NCI-H1417 (cell line): ENCODE data around the gene NXN.
A peak's percentile ranks its signal among the peaks of the same experiment; 100 is the strongest.
"Not testable (repeated sequence)": the region's sequence is repeated elsewhere in the genome, so short reads cannot be mapped to it uniquely, and the experiment has no call there.

Source experiments
- DNase-seq, 3 experiments: peaks; one replicate each; lab custom pipeline; 2025; lab: John Stamatoyannopoulos, UW

NXN gene

DNA sequence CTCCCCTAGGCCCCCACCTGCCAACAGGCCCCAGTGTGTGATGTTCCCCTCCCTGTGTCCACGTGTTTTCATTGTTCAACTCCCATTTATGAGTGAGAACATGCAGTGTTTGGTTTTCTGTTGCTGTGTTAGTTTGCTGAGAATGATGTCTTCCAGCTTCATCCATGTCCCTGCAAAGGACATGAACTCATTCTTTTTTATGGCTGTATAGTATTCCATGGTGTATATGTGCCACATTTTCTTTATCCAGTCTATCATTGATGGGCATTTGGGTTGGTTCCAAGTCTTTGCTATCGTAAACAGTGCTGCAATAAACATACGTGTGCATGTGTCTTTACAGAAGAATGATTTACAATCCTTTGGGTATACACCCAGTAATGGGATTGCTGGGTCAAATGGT lies 150.0 kb downstream of the NXN start:
- DNase-seq, result not testable (repeated sequence)

DNA sequence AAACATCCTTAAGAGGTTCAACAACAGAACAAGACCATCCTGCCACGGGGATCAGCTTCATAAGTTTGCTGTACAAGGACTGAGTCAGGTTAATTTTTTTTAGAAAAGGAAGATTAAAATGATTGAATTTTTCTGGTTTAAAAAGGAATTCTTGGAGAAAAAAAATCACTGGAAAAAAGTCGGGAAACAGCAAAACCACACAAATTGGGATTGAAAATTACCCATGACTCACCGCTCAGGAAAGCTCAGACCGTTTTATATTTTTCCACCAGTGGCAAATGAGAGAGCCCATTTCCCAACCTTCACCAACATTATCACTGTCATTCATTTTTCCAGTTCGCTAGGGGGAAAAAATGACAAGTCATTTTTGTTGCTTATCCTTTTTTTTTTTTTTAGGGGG lies 150.8 kb downstream of the NXN start:
- no peak for DNase-seq

DNA sequence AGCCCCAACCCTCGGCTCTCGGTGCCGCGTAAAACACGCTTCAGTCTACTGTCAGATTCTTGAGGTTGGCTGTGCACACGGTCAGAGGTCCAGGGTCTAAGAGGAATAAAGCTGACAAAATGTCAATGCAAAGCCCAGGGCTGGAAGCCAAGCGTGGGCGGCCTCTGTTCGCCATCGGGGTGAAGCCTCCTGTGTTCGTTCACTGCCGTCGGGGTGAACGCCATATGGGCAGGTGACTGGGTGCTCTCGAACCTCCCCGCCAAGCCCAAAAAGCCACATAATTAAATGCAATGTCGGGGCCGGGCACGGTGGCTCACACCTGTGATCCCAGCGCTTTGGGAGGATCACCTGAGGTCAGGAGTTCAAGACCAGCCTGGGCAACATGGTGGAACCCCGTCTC lies 152.8 kb downstream of the NXN start:
- DNase-seq, result no peak

DNA sequence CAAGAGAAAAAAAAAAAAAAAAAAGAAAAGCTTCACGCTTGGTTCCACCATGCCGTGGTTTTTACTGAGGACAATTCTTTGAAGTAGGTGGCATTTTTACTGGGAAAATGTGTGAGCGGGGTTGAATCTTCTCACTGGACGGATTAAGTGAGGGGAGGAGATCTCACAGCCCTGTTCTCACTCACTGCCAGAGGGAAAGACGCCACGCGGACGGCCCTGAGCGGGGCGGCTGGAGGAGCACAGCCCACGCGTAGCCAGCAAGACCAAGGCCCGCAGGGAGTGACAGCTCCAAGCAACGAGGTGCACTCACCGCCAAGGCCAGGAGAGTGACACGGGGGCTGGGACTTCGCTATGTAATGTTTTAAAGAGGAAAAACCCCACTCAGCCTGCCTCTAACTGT lies 154.4 kb downstream of the NXN start:
- no peak for DNase-seq

DNA sequence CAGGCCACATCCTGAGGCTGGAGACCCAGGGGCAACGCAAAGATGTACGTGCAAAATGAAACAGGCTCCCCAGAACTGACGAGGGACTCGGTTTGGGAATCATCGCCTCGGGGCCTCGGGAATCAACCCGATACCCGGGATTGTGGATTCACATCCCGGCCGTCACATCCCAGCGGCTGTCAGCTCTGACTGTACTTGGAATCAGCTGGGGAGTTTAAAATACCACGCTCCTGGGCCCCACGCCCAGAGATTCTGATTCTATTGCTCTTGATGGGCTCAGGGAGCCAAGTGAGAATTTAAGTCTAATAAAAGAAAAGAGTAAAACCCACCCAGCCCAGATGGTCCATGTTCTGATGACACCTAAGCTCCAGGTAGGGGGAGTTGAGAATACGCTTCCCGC lies 155.2 kb downstream of the NXN start:
- no peak for DNase-seq

DNA sequence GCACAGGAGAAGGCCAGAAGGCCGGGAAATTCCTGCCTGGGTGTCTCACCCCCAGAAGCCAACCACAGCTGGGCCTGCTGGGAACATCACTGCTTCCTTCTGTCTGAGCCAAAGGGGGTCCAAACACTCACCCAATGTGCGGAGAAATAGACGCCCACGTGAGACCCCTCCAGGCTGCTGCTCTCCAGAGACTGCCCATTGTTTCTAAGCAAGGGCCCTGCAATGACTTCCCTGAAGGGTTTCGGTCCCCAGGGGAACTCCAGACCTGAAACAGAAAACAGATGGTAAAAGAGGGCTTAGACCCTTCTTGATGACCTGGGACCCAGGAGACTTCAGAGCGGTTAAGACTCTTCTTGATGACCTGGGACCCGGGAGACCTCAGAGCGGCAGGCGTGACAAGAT lies 156.1 kb downstream of the NXN start:
- DNase-seq, result no peak

DNA sequence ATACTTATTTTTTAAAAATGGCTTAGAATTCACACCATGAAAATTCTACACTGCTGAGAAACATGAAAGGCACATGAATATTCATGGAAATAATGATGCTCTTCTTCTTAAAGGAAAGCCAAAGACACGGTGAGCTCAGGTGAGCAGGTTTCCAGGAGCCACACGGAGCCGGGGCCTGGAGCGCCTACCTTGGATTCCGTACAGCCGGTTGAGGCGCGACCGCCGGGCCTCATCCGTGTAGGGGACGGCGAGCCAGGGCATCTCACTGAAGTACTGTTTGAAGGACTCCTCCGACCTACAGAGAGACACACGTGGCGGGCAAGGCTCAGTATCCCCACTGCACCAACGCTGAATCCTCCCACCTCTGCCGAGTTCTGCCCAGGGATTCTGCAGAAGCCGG lies 160.3 kb downstream of the NXN start:
- no peak for DNase-seq

DNA sequence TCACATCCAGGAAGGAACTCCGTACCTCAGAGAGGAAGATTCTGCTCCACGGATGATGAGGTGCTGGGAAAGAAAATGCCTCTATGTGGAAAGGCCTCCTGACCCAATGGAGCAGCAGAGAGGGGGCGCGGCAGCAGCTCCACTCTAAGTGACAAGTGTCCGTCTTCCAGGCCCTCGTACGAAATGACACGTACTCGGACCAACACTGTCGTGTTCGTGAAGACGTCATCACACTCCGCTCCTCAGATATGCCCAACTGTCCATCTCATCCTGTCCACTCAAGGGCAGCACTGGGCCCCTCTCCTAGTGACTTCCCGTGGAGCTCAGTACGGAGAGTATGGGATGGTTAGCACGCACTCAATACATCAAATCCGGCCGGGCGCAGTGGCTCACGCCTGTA lies 165.2 kb downstream of the NXN start:
- no peak for DNase-seq

DNA sequence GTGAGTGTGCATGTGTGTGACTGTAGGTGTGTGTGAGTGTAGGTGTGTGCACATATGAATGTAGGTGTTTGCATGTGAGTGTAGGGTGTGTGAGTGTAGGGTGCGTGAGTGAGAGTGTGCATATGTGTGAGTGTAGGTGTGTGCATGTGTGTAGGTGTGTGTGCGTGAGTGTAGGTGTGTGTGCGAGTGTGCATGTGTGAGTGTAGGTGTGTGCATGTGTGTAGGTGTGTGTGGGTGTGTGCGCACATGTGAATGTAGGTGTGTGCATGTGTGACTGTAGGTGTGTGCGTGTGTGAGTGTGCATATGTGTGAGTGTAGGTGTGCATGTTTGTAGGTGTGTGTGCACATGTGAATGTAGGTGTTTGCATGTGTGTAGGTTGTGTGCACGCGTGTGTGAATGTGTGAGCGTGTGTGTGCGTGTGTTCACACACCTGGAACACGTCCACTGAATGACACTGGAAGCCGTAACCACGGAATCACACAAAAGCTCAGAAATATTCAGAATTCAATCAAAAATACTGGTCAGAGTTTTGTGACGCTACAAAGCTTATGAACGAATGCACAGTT lies 166.9 kb downstream of the NXN start:
- DNase-seq, result no peak

DNA sequence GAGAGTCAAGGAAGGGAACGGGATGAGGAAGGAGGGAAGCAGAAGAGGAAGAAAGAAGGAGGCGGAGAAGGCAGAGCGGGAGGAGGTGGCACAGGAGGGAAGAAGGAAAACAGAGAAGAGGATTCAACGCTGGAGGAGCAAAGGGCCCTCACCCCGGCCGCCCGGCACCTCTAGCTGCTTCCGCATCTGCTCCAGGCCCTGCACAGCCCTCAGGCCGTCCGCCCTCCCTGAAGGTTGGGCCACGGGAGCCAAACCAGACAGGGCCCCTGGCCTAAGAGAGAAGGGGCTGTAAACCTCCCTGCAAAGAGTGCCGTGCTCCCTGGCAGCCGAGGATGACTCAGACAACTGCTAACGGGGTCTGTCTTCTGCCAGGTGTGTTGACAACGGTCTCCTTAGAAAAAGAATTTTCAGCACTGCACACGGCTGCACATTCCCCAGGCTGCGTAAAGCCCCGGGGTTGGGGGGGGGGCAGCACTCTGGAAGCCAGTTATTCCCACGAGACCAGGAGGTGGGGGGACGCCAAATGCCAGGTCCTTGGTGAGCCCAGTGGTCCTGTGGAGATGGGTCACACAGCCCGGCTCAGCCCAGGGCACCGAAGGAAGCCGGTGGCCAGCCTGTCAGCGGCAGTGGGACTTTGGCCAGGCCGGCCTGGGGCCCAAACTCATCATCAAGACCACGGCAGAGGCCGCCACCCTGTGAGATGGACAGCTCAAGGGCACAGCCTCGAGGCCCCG lies 168.4 kb downstream of the NXN start:
- DNase-seq, result no peak

DNA sequence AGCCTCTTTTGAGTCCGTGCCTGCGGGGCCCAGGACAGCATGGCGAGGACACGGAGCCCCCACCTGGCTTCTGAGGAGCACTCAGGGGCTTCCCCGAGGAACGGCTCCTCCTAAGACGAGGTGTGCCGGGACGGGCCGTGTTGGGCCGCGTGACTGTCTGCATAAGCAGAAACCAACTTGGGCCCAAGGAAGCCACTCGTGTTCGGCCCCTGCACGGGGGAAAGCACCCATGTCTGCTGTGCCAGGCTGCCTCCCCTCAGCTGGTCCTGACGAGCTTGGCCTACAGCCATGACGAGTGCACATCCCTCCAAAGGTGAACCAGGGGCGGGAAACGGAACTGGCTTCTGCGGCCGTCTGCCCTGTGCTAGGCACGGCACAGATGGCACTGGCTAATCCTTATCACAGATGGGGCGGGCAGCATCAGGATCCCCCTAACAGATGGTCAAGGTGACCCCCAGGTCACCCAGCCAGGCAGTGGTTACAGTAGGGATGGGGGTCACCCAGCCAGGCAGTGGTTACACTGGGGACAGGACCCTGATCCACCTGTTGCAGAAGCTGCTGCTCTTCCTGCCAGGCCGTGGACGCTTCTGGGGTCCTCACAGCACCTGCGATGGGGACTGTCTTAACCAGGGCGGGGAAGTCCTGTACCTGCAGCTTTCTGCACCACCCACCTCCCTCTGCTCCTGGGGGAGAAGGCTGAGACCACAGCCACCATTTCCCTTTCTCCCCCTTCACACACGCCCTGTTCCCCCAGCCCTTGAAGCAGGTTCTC lies 171.9 kb downstream of the NXN start:
- no peak for DNase-seq

DNA sequence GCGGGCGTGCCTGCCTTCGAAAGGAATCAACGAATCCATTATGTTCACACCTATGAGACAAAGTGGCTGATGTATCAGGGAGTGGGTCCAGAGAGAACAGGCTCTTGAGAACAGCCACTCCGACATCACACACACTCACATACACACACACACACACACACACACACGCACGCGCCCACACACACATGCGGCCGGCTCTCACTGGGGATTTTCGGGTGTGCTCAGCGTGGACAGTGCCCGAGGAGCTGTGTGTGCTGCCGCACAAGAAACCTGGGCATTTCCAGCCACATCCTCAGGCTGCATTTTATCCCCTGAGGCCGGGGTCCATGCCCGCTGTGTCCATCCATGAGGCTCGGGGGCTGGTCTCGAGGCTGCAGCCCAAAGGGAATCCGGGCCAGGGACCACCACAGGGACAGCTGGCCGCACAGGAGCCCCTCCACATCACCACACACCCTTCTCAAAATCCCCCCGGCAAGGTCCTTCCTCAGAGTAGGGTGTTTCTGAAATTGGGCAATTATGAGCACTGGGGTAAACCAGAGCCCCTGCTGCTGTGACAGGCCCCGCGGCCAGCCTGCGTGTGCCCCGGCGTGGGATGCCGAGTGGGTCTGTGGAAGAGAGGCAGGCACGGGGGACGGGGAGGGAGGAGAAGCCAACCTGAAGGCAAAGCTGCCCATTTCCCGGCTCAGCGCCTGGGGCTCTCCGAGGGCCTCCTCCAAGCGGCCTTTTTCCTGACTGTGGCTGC lies 172.6 kb downstream of the NXN start:
- no peak for DNase-seq

DNA sequence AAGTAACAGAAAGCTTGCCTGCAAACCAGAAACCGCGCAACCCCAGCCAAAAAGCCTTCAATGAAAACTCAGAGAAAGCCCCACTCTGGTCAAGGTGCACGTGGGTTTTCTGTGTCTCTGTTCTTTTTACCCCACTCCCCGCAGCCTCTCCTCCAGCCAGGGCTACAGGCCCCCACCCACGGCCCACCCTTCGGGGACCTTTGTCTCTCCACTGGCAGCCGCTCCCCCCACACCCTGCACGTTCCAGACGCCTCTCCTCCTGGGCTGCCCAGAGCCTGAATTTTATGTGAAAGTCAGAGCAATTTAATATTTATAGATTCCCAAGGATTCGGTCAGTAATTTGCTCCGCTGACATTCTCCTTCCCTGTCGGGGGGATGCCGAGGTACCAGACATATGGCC lies 173.2 kb downstream of the NXN start:
- no peak for DNase-seq

DNA sequence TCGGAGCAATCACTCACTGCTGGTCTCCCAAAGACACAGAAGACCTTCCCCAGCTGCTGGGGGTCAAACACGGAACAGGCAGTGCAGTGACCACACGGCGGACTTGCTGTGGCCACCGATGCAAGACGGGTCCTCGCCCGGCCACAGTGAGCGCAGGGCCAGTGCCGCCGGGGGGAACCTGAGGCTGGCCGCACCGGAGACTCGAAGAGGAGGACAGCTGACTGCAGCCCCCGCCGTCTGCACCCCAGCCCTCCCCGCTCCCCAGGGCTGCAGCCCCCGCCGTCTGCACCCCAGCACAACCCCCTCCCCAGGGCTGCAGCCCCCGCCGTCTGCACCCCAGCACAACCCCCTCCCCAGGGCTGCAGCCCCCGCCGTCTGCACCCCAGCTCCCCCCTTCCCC lies 173.7 kb downstream of the NXN start:
- DNase-seq, result not testable (repeated sequence)

DNA sequence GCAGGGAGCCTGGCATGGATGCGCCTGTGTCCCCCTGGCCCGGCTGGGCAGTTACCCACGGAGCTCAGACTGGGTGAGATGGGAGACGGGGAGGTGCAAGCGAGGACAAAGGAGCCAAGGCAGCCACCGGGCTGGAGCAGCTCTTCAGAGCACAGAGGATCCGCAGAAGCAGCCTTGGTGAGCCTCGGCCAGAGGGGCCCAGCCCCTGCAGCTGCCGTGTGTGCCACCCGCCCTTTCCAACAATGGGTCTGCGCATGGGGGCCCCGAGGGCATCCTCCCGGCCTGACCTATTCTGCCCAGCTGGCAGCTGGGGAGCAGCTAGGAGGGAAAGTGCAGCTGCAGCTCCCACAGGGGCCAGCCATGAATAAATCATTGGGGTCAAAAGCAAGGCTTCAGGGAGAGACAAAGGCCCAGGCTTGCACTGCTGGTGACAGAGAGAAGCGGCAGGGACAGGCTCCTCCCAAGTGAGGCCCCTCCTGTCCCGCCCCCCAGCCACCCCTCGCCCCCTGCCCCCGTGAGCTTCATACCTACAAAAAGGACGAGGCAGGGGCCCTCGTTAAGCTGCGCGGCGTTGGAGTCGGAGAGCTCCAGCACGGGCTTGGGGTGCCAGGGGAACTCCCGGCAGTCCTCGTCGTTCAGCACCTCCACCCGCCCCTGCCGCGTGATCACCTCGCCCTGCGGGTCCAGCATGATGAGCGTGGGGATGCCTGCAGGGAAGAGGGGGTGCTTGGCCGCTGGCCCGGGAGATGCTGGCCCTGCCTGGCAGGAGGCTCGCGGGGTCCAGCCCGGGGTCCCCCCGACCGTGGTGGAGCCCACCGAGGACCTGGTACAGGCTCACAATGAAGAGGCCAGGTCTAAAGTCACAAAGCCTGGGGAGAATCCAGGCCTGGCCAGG lies 174.8 kb downstream of the NXN start:
- peak in 2 of 3 experiments; percentile 65 to 80 for DNase-seq

DNA sequence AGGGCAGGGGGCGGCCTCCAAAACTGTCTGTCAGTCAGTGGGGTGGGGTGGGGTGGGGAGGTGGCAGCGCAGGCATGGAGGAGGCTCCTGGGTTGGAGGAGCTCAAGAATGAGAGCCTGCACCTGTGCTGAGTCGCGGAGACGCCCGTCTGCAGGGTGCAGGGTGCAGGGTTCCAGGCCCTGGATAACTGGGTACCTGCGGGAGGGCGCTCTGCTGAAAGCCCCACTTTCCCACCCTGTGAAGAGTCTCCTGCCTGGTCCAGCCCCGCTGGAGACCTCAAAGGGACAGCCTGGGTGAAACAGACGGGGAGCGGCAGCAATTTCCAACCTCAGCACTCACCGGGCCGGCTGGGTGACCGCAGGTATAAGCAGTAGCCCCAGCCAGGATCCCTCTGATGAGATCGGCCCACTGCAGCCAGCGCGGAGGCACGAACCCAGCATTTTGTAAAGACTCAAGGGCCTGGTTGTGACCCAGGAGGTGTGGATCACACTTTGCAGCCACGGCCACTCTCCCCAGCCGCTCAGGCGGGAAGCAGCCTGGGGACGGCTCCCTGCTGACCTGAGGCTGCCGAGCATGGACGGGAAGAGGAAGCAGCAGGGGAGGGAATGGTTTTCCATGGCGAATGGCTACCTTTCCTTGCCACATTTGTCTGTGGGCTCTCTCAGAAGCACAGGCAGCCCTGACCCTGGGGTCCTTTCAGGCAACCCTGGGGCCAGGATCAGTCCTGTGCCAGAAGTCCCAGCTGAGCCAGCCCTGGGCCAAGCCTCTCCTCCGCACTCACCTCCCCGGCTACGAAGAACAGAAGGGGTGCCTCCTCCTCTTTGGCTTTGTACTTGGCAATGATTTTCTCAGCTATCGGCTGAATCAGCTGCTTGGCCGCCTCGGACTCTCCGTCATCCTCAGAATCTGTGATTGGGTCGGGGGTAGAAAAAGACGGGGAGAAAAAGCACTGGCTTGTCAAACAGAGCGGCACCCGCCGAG lies 176.4 kb downstream of the NXN start:
- no peak for DNase-seq

DNA sequence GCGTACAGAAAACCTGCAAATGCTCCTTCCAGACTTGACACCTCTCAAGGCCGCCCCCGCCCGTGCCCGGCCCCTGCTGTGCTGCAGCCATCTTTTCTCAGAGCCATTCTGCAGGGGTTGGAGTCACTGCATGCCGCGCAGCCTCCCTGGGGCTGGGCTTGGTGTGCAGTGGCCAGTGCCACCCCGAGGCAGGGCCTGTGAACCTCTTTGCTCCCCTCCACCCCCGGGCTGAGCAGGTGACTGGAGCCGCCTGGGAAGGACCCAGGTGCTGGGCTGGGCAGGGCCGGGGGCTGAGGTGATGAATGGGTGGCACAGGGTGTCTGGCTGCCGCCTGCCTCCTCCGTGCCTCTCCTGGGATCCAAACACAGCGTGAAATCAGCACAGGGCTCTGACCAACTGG lies 177.1 kb downstream of the NXN start:
- DNase-seq, result no peak

DNA sequence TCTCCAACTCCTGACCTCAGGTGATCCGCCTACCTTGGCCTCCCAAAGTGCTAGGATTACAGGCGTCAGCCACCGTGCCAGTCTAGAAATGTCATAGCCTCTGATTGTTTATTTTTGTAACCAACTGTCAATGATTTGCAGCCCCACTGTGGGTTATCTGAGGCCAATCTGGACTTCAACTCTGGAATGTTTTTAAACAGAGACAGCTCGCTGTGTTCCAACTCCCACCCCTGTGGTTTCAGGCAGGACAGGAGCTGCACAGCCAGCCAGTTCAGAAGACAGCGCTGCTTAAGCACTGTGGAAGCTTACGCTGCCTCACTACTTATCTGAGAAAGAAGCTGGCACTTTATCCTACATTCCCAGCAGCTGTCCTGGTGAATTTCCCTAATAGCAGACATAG lies 177.9 kb downstream of the NXN start:
- no peak for DNase-seq

DNA sequence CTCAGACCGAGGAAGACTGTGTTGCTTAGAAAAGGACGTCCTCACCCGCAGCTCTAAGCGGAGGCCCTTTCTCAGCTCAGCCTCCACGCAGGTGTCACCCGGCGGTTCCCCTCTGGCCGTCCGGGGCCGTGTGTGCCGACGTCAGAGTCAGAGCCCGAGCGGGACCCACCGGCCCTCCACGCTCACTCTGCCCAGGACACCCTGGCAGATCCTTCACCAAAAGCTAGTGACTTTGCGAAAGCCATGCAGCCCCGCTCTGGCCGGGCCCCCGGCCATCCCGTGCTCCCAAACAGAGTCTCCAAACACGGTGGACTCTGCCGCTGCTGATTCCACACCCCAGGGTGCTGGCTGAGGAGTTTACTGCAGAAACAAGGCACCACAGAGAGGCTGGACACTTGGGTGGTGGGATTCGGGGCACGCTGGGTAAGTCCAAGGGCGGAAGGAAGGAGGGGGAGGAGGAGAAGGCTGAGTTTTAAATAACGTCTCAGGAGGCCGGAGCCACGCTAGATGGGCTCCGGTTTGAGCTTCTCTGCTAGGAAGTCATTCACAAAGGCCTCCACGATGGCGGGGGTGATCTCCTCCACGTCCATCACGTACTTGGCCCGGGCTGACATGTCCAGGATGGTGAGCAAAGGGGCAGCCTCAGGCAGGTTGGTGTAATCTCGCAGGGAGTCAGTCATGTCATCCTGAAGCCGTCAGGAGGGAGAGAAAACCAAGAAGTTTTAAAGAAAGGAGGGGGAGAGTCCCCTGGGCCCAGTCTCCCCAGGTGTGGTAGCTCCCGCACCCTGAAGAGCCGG lies 178.9 kb downstream of the NXN start:
- DNase-seq, result no peak

DNA sequence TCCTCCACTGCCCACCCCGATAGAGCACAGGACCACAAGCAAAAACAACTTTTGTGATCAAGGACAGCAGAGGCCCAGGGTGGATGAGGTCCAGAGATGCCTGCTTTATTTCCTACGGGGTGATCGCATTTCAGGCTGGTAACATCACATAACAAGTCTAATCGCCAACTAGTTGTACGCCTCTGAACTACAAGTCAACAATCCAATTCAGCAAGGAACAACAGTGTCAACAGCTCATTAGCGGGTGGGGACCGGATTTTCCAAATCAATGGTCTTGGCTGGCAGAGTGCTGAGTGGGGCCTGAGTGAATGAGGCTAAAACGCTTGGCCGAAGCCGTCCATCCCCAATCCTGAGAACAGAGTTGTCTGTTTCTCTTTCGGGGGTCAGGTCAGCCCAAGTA lies 180.3 kb downstream of the NXN start:
- DNase-seq, result no peak
